Activated CD8-positive, alpha-beta memory T cell treated with anti-CD3 and anti-CD28 coated beads for 1 hour (primary cell): ENCODE measurements around the gene TSPAN11.

Experiments used
- DNase-seq, 2 donors: peaks; one replicate each; pipeline ENCODE4 v3.0.0-alpha.2; 2020; ENCODE audit warnings: low read depth in 1 of 2; ENCODE audit errors: extremely low read depth in 1 of 2

The TSPAN11 gene

GRCh38 chr12:31037931-31038330, 111.4 kb downstream of the TSPAN11 start:
- no peak for DNase-seq

DNA sequence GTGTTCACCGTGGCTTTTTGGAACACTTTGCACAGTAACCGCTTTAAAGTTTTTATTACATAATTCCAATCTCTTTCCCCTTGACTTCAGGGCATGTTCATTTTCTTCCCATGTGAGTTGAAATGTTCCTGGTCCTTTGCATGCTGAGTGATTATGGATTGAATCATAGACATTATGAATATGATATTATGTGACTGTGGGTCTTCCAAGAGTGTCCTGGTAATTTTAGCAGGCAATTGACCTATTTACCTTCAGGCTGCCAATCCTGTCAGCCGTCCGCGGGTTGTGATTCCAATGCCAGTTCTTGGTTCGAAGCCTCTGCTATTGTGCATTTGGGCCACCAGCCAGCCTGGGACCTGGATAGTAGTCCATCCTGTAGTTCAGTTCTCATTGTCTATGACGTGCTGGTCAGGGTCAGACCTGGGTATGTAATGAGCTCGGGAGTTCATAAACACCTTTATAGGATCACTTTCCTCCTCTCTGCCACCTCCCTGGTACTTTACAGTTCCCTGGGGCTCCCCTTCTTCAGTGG, 114.6 kb downstream of the TSPAN11 start:
- no peak for DNase-seq
